B cell (primary cell): ENCODE results near the gene NDUFB7. TPM values are rescaled to one million over a fixed set of nuclear protein-coding genes. Genes with fewer than 3 reads are reported as not detected.

Experiments
- ATAC-seq: fragments of 200-7000 bp; cut with Tn5 transposase; one replicate; pipeline ENCODE4 v1.10.0; 2021; ENCODE audit warnings: low read depth, mild to moderate bottlenecking, moderate number of reproducible peaks, moderate library complexity
- CTCF ChIA-PET: fragments of 350-600 bp; sonication (Branson Sonifier 250); formaldehyde crosslinking; loops from one replicate; lab custom pipeline; 2021; ENCODE audit warnings: antibody characterized with exemption, inconsistent platforms; lab: Charles Lee
- POLR2A ChIA-PET: fragments of 350-600 bp; sonication (Branson Sonifier 250); formaldehyde crosslinking; loops from one replicate; lab custom pipeline; 2021; ENCODE audit warnings: antibody characterized with exemption; lab: Charles Lee
- DNase-seq: peaks from one replicate; pipeline ENCODE4 v3.0.0; 2013
- H2AFZ ChIP-seq: 2 replicates; pipeline ENCODE4 v1.6.1; 2012; ENCODE audit warnings: mild to moderate bottlenecking, low read depth, low read length; ENCODE audit not compliant: insufficient read depth, poor library complexity, severe bottlenecking
- H3K27ac ChIP-seq, 2 donors: 1 replicate in 1 of 2; 2 replicates in 1 of 2; pipeline ENCODE4 v1.5.1; 2012 to 2013; ENCODE audit warnings: low read length in 2 of 2, mild to moderate bottlenecking in 2 of 2, moderate library complexity in 1 of 2
- H3K27me3 ChIP-seq, 4 experiments: fragments of 200-600 bp in 1 of 4; sonication (generic) in 1 of 4; replicated peaks in 1 of 4; 1 replicate in 2 of 4; 2 replicates in 2 of 4; pipeline versions ENCODE4 v1.6.1 to v1.7.0; 2013 to 2016; ENCODE audit warnings: low read length in 3 of 4, mild to moderate bottlenecking in 2 of 4, mixed read lengths in 1 of 4, moderate library complexity in 1 of 4; ENCODE audit not compliant: insufficient read depth in 4 of 4, control insufficient read depth in 3 of 4; ENCODE audit errors: control extremely low read depth in 1 of 4
- H3K36me3 ChIP-seq, 2 experiments: replicated peaks in 1 of 2; 1 replicate in 1 of 2; 2 replicates in 1 of 2; pipeline versions ENCODE4 v1.6.1 to v1.7.1; 2013; ENCODE audit warnings: low read length in 1 of 2; ENCODE audit not compliant: insufficient read depth in 2 of 2, control insufficient read depth in 1 of 2; ENCODE audit errors: control extremely low read depth in 1 of 2, extremely low read depth in 1 of 2
- H3K4me1 ChIP-seq, 2 donors: fragments of 200-600 bp in 1 of 2; sonication (generic) in 1 of 2; 1 replicate in 1 of 2; 2 replicates in 1 of 2; pipeline versions ENCODE4 v1.5.1 to v1.6.1; 2013 to 2017; ENCODE audit warnings: low read length in 2 of 2; ENCODE audit not compliant: control insufficient read depth in 2 of 2, insufficient read depth in 2 of 2
- H3K4me2 ChIP-seq: replicated peaks from 2 replicates; pipeline ENCODE3; 2012; ENCODE audit warnings: mild to moderate bottlenecking, low read depth, low read length; ENCODE audit not compliant: poor library complexity, severe bottlenecking
- H3K4me3 ChIP-seq, 5 experiments: fragments of 200-600 bp in 1 of 5; sonication (generic) in 1 of 5; 1 replicate in 3 of 5; 2 replicates in 2 of 5; pipeline versions ENCODE4 v1.5.1 to v1.7.0; 2011 to 2016; ENCODE audit warnings: low read length in 4 of 5, mild to moderate bottlenecking in 4 of 5, low read depth in 2 of 5, control low read depth in 1 of 5, moderate library complexity in 1 of 5; ENCODE audit not compliant: insufficient read depth in 1 of 5; ENCODE audit errors: control extremely low read depth in 1 of 5, extremely low read depth in 1 of 5
- H3K79me2 ChIP-seq: fragments of 200-600 bp; sonication (generic); one replicate; pipeline ENCODE4 v1.6.0; 2016; ENCODE audit warnings: low read length; ENCODE audit not compliant: control insufficient read depth, insufficient read depth
- H3K9ac ChIP-seq: fragments of 200-600 bp; sonication (generic); 2 replicates; pipeline ENCODE4 v1.6.1; 2017; ENCODE audit warnings: mild to moderate bottlenecking, low read length, moderate library complexity
- H3K9me3 ChIP-seq, 3 donors: one replicate each; pipeline versions ENCODE4 v1.6.1 to v1.7.1; 2013; ENCODE audit warnings: low read length in 2 of 3; ENCODE audit not compliant: control insufficient read depth in 2 of 3, insufficient read depth in 1 of 3; ENCODE audit errors: control extremely low read depth in 1 of 3
- H4K20me1 ChIP-seq: 2 replicates; pipeline ENCODE4 v1.6.0; 2012; ENCODE audit warnings: mild to moderate bottlenecking, low read length; ENCODE audit not compliant: insufficient read depth, control insufficient read depth, poor library complexity, severe bottlenecking
- H3K27ac Mint-ChIP-seq: one replicate; pipeline ENCODE4 v1.8.0; 2021; ENCODE audit warnings: mixed read lengths
- H3K27me3 Mint-ChIP-seq: one replicate; pipeline ENCODE4 v1.8.0; 2021; ENCODE audit warnings: mixed read lengths
- H3K4me1 Mint-ChIP-seq: one replicate; pipeline ENCODE4 v1.8.0; 2021; ENCODE audit warnings: mixed read lengths
- H3K4me3 Mint-ChIP-seq: one replicate; pipeline ENCODE4 v1.8.0; 2021; ENCODE audit warnings: mixed read lengths
- H3K9me3 Mint-ChIP-seq: one replicate; pipeline ENCODE4 v1.8.0; 2022; ENCODE audit warnings: mixed read lengths; ENCODE audit not compliant: insufficient read depth
- EZH2 ChIP-seq: IDR thresholded peaks from 2 replicates; pipeline ENCODE4 v1.6.1; 2012; ENCODE audit warnings: borderline replicate concordance, low read depth, mild to moderate bottlenecking, moderate library complexity, low read length; ENCODE audit not compliant: insufficient read depth, poor library complexity, severe bottlenecking
- WGBS: methylation state at CpG from one replicate; pipeline ENCODE4 v1.1.5; 2013; ENCODE audit warnings: missing lambda C conversion rate; ENCODE audit not compliant: insufficient coverage; 5-methylcytosine and 5-hydroxymethylcytosine counted together
- intact Hi-C: fragments of 100-400 bp; cut with micrococcal nuclease; formaldehyde crosslinking; loops from one replicate; pipeline ENCODE4 v1.10.0; 2022
- polyA plus RNA-seq: library from polyadenylated mRNA; depleted of rRNA; stranded (reverse); fragments of >200 nt; gene quantifications from 2 replicates; pipeline ENCODE4 v1.2.3, GENCODE V29; 2012
- total RNA-seq, 2 donors: library from RNA; stranded (reverse); fragments of 120-200 nt in 1 of 2; gene quantifications; 1 replicate in 1 of 2; 2 replicates in 1 of 2; pipeline versions ENCODE4 v1.2.3 to v1.2.4, GENCODE V29; 2013 to 2022
- TF ChIP-seq, protein P1 (sequence below): fragments of 200-600 bp; IDR thresholded peaks from one replicate; pipeline ENCODE4 v1.8.0; 2022; ENCODE audit warnings: antibody characterized with exemption, mild to moderate bottlenecking

The NDUFB7 gene
- total and polyA plus RNA-seq, 2 donors (not counting 1 experiment from before 2014, with no cell fraction given): 71.5 to 168 TPM

- TF ChIP-seq, protein P1, sequence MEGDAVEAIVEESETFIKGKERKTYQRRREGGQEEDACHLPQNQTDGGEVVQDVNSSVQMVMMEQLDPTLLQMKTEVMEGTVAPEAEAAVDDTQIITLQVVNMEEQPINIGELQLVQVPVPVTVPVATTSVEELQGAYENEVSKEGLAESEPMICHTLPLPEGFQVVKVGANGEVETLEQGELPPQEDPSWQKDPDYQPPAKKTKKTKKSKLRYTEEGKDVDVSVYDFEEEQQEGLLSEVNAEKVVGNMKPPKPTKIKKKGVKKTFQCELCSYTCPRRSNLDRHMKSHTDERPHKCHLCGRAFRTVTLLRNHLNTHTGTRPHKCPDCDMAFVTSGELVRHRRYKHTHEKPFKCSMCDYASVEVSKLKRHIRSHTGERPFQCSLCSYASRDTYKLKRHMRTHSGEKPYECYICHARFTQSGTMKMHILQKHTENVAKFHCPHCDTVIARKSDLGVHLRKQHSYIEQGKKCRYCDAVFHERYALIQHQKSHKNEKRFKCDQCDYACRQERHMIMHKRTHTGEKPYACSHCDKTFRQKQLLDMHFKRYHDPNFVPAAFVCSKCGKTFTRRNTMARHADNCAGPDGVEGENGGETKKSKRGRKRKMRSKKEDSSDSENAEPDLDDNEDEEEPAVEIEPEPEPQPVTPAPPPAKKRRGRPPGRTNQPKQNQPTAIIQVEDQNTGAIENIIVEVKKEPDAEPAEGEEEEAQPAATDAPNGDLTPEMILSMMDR: no peak
- TF ChIP-seq EZH2: no peak
- no peaks in the 10 kb centered on the region for H3K9me3 Mint-ChIP-seq
- Histone ChIP-seq H3K27me3 (no peaks in the 10 kb centered on the region), H4K20me1 (peaks cover 53% of the 10 kb centered on the region), H3K9me3 (no peaks in the 10 kb centered on the region), H3K79me2 (peaks cover 82% of the 10 kb centered on the region), H3K27ac (no peak overlapping the region), H3K4me2 (peak overlapping the region; percentile 59), H3K4me3 (no peak overlapping the region), H3K4me1 (peaks cover 18 to 25% of the 10 kb centered on the region in 2 donors), H3K9ac (no peak overlapping the region), H2AFZ (no peak overlapping the region), H3K36me3 (peaks cover 0 to 13% of the 10 kb centered on the region in 2 experiments)
- ChIA-PET POLR2A (interaction anchor here (0.6 to 1.4 kb wide), 2 partner anchors 32 to 85 kb away, joined by 4 read pairs; partner anchors contain the start of gene DNAJB1), CTCF (interaction anchor here (0.8 to 1.5 kb wide), 10 partner anchors 8 to 416 kb away, joined by 3 to 4 read pairs (median 4); partner anchors contain the start of genes DNAJB1 and NDUFB7)
- H3K27ac Mint-ChIP-seq: peak overlapping the region; percentile 65
- intact Hi-C loops: no loop called here
- DNase-seq (no peak), ATAC-seq (no peak)
- H3K4me1 Mint-ChIP-seq: peaks cover 32% of the 10 kb centered on the region
- no peaks in the 10 kb centered on the region for H3K27me3 Mint-ChIP-seq
- H3K4me3 Mint-ChIP-seq: peak overlapping the region; percentile 37
- WGBS: 18% methylated on average over 15 of the region's 15 CpGs
Observed at GRCh38 chr19:14550201-14550754, 21.6 kb downstream of the NDUFB7 start.

DNA sequence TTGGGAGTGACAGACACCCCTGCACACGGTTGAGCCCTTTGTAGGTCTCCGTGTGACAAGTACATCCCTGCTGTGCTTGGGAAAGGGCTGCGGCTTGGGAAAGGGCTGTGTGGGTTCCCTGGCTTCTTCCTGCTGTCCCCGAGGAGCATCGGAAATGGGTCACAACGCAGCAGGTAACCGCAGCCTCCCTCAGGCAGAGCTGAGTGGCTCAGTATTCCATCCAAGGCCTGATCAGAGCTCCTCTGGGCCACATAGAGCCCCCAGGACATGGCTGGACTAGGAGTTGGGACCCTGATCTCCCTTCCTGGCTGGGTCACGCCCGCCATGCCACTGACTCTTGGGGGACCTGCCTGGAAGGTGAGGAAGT, 26.2 kb downstream of the NDUFB7 start:
- Histone ChIP-seq H3K9ac (no peak overlapping the region), H3K4me3 (no peak overlapping the region), H3K4me1 (peaks cover 8 to 13% of the 10 kb centered on the region in 2 donors), H3K36me3 (peaks cover 0 to 13% of the 10 kb centered on the region in 2 experiments), H3K27ac (no peak overlapping the region), H2AFZ (no peak overlapping the region), H3K4me2 (no peak overlapping the region), H3K9me3 (no peaks in the 10 kb centered on the region), H4K20me1 (peaks cover 42% of the 10 kb centered on the region), H3K79me2 (peaks cover 82% of the 10 kb centered on the region), H3K27me3 (no peaks in the 10 kb centered on the region)
- WGBS: 93% methylated on average over 9 of the region's 9 CpGs
- ChIA-PET CTCF (interaction anchor here (3.7 kb wide), 1 partner anchor 10 kb away, joined by 16 read pairs; no protein-coding TSS in a partner anchor), POLR2A (interaction anchor here (0.6 kb wide), 1 partner anchor 21 kb away, joined by 3 read pairs; no protein-coding TSS in a partner anchor)
- H3K4me1 Mint-ChIP-seq: peaks cover 25% of the 10 kb centered on the region
- H3K4me3 Mint-ChIP-seq: no peak overlapping the region
- ATAC-seq (no peak), DNase-seq (no peak)
- TF ChIP-seq, protein P1: no peak
- TF ChIP-seq EZH2: no peak
- no peaks in the 10 kb centered on the region for H3K27me3 Mint-ChIP-seq
- no peak overlapping the region for H3K27ac Mint-ChIP-seq
- intact Hi-C loops: no loop called here
- H3K9me3 Mint-ChIP-seq: no peaks in the 10 kb centered on the region
